Liver (tissue), 9 donors: ENCODE data around the gene AFDN. TPM values are rescaled to one million over a fixed set of nuclear protein-coding genes. Genes with fewer than 3 reads are reported as not detected.

Experiments used
- DNase-seq: peaks from one replicate; pipeline ENCODE4 v3.0.0-alpha.2; 2017; ENCODE audit warnings: low spot score
- H3K27ac ChIP-seq, 2 donors: one replicate each; pipeline ENCODE4 v1.7.0; 2013; ENCODE audit warnings: inconsistent platforms in 2 of 2, low read length in 2 of 2, control low read depth in 1 of 2, low read depth in 1 of 2, mild to moderate bottlenecking in 1 of 2
- H3K27me3 ChIP-seq, 4 donors: one replicate each; pipeline versions ENCODE4 v1.6.1 to v1.7.0; 2013; ENCODE audit warnings: low read length in 3 of 4, inconsistent platforms in 1 of 4, mild to moderate bottlenecking in 1 of 4, moderate library complexity in 1 of 4; ENCODE audit not compliant: control insufficient read depth in 4 of 4, insufficient read depth in 4 of 4
- H3K36me3 ChIP-seq, 4 donors: one replicate each; pipeline versions ENCODE4 v1.6.1 to v1.7.0; 2013; ENCODE audit warnings: low read length in 3 of 4, mild to moderate bottlenecking in 3 of 4, low read depth in 1 of 4, moderate library complexity in 1 of 4; ENCODE audit not compliant: control insufficient read depth in 4 of 4, insufficient read depth in 3 of 4
- H3K4me1 ChIP-seq, 4 donors: one replicate each; pipeline versions ENCODE4 v1.6.1 to v1.7.0; 2013; ENCODE audit warnings: low read length in 3 of 4, mild to moderate bottlenecking in 3 of 4, moderate library complexity in 1 of 4; ENCODE audit not compliant: control insufficient read depth in 4 of 4, insufficient read depth in 4 of 4
- H3K4me3 ChIP-seq, 3 donors: one replicate each; pipeline versions ENCODE4 v1.6.1 to v1.7.0; 2013; ENCODE audit warnings: low read length in 3 of 3, control low read depth in 1 of 3, low read depth in 1 of 3, mild to moderate bottlenecking in 1 of 3
- H3K9ac ChIP-seq, 2 donors: one replicate each; pipeline ENCODE4 v1.7.0; 2013; ENCODE audit warnings: low read length in 2 of 2, mild to moderate bottlenecking in 2 of 2, moderate library complexity in 2 of 2, control low read depth in 1 of 2, low read depth in 1 of 2
- H3K9me3 ChIP-seq, 4 donors: one replicate each; pipeline versions ENCODE4 v1.6.1 to v1.7.0; 2013; ENCODE audit warnings: low read length in 3 of 4; ENCODE audit not compliant: control insufficient read depth in 4 of 4
- EGR1 ChIP-seq, 2 donors: IDR thresholded peaks; 2 replicates each; pipeline ENCODE4 v1.6.1; 2016 to 2018; ENCODE audit warnings: antibody characterized with exemption in 2 of 2, low read depth in 2 of 2
- FOXA1 ChIP-seq: IDR thresholded peaks from 2 replicates; pipeline ENCODE4 v1.6.1; 2016; ENCODE audit warnings: antibody characterized with exemption
- HNF4A ChIP-seq, 2 donors: conservative IDR thresholded peaks; 2 replicates each; pipeline ENCODE4 v1.6.1; 2016; ENCODE audit warnings: antibody characterized with exemption in 2 of 2, mild to moderate bottlenecking in 2 of 2
- TAF1 ChIP-seq: conservative IDR thresholded peaks from 2 replicates; pipeline ENCODE4 v1.6.1; 2016; ENCODE audit warnings: antibody characterized with exemption, mild to moderate bottlenecking
- YY1 ChIP-seq: IDR thresholded peaks from 2 replicates; pipeline ENCODE4 v1.6.1; 2016; ENCODE audit warnings: antibody characterized with exemption, mild to moderate bottlenecking
- WGBS: extraction: QIAGEN DNeasy Blood & Tissue Kit; methylation state at CpG from one replicate; pipeline ENCODE4 v1.1.7; 2013; 5-methylcytosine and 5-hydroxymethylcytosine counted together
- polyA plus RNA-seq, 2 donors: library from polyadenylated mRNA; stranded (reverse) in 1 of 2; unstranded in 1 of 2; fragments of 200-250 nt in 1 of 2; fragments of >200 nt in 1 of 2; fragmentation: Nextera tagmentation in 1 of 2; extraction: Ambion mirVana in 1 of 2; gene quantifications; one replicate each; pipeline versions ENCODE4 v1.2.1 to v1.2.3, GENCODE V29; 2013 to 2015
- total RNA-seq, 2 donors: library from RNA; depleted of rRNA; stranded (reverse); fragments of >200 nt; gene quantifications; one replicate each; pipeline ENCODE4 v1.2.3, GENCODE V29; 2014
- TF ChIP-seq, protein P1 (sequence below): IDR thresholded peaks from 2 replicates; pipeline ENCODE4 v1.6.1; 2016; ENCODE audit warnings: antibody characterized with exemption, mild to moderate bottlenecking
- TF ChIP-seq, protein P2 (sequence below): IDR thresholded peaks from 2 replicates; pipeline ENCODE4 v1.6.1; 2016; ENCODE audit warnings: antibody characterized with exemption
- TF ChIP-seq, protein P3 (sequence below): fragments of 150-350 bp; IDR thresholded peaks from 2 replicates; pipeline ENCODE4 v1.5.1; 2017; ENCODE audit warnings: improper control_type of control experiment, low read depth, low read length; ENCODE audit not compliant: missing input control
- donor health status: healthy.
- donor health status: healthy.
- donor health status: healthy.
- donor health status: healthy.
- donor health status: healthy.

AFDN gene
- total and polyA plus RNA-seq, 4 donors: 21.3 to 145 (median 29.3) TPM

DNA sequence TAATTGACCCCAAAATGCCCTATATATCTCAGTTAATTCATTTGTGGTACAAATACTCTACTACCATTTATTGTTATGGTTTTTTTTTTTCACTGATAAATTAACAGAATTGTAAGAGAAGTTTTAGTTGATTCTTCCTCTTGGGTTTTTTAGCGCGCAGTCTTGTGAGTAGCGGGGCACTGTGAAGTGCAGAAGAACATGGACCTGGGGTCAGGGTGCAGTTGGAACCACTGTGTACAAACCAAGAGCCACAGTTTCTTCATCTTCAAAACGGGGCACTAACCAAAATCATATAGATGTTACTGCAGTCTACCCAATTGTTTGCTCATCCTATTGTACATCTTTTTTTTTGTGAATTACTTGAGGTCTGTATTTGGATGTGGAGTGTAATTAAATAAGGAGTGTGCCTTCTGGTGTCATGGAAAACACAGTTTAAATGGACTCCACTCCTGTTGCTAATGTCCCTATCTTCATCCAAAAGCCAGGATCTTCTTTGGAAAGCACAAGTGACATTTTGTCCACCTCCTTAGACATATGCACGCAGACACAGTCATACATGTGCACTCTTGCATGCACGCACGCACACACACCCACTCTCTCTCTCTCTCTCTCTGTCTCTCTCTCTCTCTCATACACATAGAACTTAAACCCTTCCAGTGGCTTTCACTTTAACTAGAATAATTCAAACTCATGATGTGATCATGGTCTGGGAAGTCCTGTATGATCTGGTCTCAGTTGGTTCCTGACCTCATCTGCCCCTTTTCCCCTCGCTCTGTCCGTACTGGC lies 51.5 kb downstream of the AFDN start:
- Histone ChIP-seq H3K4me3 (no peak overlapping the region), H3K27ac (no peak overlapping the region), H3K9me3 (no peaks in the 10 kb centered on the region), H3K4me1 (peaks cover 0 to 10% (median 4%) of the 10 kb centered on the region in 4 donors), H3K36me3 (peaks cover 0 to 16% (median 11%) of the 10 kb centered on the region in 4 donors), H3K9ac (no peak overlapping the region), H3K27me3 (no peaks in the 10 kb centered on the region)
- 81% methylated on average over 9 of the region's 9 CpGs for WGBS
- no peak for DNase-seq
- TF ChIP-seq YY1 (no peak), HNF4A (conservative IDR thresholded peaks at IDR 0.05) (peak; percentile 69 to 76)

- Histone ChIP-seq H3K4me1 (peaks cover 0 to 10% (median 4%) of the 10 kb centered on the region in 4 donors), H3K9me3 (no peaks in the 10 kb centered on the region), H3K36me3 (peaks cover 0 to 16% (median 11%) of the 10 kb centered on the region in 4 donors), H3K27me3 (no peaks in the 10 kb centered on the region), H3K27ac (no peak overlapping the region), H3K4me3 (no peak overlapping the region), H3K9ac (no peak overlapping the region)
- WGBS: 94% methylated on average over 1 of the region's 1 CpG
- TF ChIP-seq FOXA1 (no peak), EGR1 (IDR thresholded peaks at IDR 0.05; ENCODE audit: low read depth in 2 of 2) (no peak)
- no peak for DNase-seq
Measured at GRCh38 chr6:167879612-167880011, 52.9 kb downstream of the AFDN start.

GRCh38 chr6:167881327-167881726 lies 54.6 kb downstream of the AFDN start:
- H3K27me3 ChIP-seq: no peaks in the 10 kb centered on the region
- WGBS: 94% methylated on average over 2 of the region's 2 CpGs
- no peak overlapping the region for H3K4me3 ChIP-seq
- H3K9me3 ChIP-seq: no peaks in the 10 kb centered on the region
- peaks cover 0 to 10% (median 4%) of the 10 kb centered on the region in 4 donors for H3K4me1 ChIP-seq
- DNase-seq: no peak
- TF ChIP-seq, protein P1, sequence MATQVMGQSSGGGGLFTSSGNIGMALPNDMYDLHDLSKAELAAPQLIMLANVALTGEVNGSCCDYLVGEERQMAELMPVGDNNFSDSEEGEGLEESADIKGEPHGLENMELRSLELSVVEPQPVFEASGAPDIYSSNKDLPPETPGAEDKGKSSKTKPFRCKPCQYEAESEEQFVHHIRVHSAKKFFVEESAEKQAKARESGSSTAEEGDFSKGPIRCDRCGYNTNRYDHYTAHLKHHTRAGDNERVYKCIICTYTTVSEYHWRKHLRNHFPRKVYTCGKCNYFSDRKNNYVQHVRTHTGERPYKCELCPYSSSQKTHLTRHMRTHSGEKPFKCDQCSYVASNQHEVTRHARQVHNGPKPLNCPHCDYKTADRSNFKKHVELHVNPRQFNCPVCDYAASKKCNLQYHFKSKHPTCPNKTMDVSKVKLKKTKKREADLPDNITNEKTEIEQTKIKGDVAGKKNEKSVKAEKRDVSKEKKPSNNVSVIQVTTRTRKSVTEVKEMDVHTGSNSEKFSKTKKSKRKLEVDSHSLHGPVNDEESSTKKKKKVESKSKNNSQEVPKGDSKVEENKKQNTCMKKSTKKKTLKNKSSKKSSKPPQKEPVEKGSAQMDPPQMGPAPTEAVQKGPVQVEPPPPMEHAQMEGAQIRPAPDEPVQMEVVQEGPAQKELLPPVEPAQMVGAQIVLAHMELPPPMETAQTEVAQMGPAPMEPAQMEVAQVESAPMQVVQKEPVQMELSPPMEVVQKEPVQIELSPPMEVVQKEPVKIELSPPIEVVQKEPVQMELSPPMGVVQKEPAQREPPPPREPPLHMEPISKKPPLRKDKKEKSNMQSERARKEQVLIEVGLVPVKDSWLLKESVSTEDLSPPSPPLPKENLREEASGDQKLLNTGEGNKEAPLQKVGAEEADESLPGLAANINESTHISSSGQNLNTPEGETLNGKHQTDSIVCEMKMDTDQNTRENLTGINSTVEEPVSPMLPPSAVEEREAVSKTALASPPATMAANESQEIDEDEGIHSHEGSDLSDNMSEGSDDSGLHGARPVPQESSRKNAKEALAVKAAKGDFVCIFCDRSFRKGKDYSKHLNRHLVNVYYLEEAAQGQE: no peak
- TF ChIP-seq, protein P2, sequence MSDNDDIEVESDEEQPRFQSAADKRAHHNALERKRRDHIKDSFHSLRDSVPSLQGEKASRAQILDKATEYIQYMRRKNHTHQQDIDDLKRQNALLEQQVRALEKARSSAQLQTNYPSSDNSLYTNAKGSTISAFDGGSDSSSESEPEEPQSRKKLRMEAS: no peak
- TF ChIP-seq, protein P3, sequence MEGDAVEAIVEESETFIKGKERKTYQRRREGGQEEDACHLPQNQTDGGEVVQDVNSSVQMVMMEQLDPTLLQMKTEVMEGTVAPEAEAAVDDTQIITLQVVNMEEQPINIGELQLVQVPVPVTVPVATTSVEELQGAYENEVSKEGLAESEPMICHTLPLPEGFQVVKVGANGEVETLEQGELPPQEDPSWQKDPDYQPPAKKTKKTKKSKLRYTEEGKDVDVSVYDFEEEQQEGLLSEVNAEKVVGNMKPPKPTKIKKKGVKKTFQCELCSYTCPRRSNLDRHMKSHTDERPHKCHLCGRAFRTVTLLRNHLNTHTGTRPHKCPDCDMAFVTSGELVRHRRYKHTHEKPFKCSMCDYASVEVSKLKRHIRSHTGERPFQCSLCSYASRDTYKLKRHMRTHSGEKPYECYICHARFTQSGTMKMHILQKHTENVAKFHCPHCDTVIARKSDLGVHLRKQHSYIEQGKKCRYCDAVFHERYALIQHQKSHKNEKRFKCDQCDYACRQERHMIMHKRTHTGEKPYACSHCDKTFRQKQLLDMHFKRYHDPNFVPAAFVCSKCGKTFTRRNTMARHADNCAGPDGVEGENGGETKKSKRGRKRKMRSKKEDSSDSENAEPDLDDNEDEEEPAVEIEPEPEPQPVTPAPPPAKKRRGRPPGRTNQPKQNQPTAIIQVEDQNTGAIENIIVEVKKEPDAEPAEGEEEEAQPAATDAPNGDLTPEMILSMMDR: no peak
- no peak for TF ChIP-seq TAF1
- no peak overlapping the region for H3K27ac ChIP-seq
- no peak overlapping the region for H3K9ac ChIP-seq
- peaks cover 0 to 12% (median 7%) of the 10 kb centered on the region in 4 donors for H3K36me3 ChIP-seq
